Omental fat pad (tissue), 4 donors: Measurements from ENCODE around the gene RALGPS1. TPM values are rescaled to one million over a fixed set of nuclear protein-coding genes. Genes with fewer than 3 reads are reported as not detected.

Experiments used
- ATAC-seq: fragments of 150-250 bp; one replicate; pipeline ENCODE4 v1.9.1; 2016; ENCODE audit warnings: mild to moderate bottlenecking, moderate library complexity; ENCODE audit not compliant: low FRiP score
- DNase-seq: peaks from one replicate; pipeline ENCODE4 v3.0.0-alpha.2; 2019; ENCODE audit warnings: low spot score
- CTCF ChIP-seq, 3 donors: fragments of 450-650 bp; IDR thresholded peaks; one replicate each; pipeline ENCODE4 v1.5.1; 2016 to 2017; ENCODE audit warnings: antibody characterized with exemption in 3 of 3, mild to moderate bottlenecking in 3 of 3, moderate library complexity in 2 of 3
- total RNA-seq, 4 donors: library from RNA; depleted of rRNA; stranded (reverse); fragments of >200 nt; gene quantifications; one replicate each; pipeline ENCODE4 v1.1.0, GENCODE V29; 2016

The RALGPS1 gene
- total RNA-seq, 4 donors from 2014 or later: 4.0 to 15.3 (median 4.8) TPM

GRCh38 chr9:126938327-126938726, 23.7 kb downstream of the RALGPS1 start:
- no peak for ATAC-seq
- DNase-seq: no peak
- TF ChIP-seq CTCF (IDR thresholded peaks at IDR 0.05): no peak

GRCh38 chr9:126939821-126940221, 25.2 kb downstream of the RALGPS1 start:
- no peak for TF ChIP-seq CTCF (IDR thresholded peaks at IDR 0.05)
- DNase-seq (no peak), ATAC-seq (peak; percentile 8)

GRCh38 chr9:126942399-126942798, 27.8 kb downstream of the RALGPS1 start:
- no peak for ATAC-seq
- no peak for TF ChIP-seq CTCF (IDR thresholded peaks at IDR 0.05)
- no peak for DNase-seq

- DNase-seq (no peak), ATAC-seq (no peak)
- no peak for TF ChIP-seq CTCF (IDR thresholded peaks at IDR 0.05)
Measured at GRCh38 chr9:126945682-126946081, 31.1 kb downstream of the RALGPS1 start.

- TF ChIP-seq CTCF (IDR thresholded peaks at IDR 0.05): no peak
- no peak for ATAC-seq
- DNase-seq: no peak
Measured at GRCh38 chr9:126947529-126947928, 32.9 kb downstream of the RALGPS1 start.

GRCh38 chr9:126952205-126952977, 37.8 kb downstream of the RALGPS1 start:
- TF ChIP-seq CTCF (IDR thresholded peaks at IDR 0.05): no peak
- DNase-seq (no peak), ATAC-seq (peak; percentile 91)
